Measurements from ENCODE around the gene SETD7.

DNA sequence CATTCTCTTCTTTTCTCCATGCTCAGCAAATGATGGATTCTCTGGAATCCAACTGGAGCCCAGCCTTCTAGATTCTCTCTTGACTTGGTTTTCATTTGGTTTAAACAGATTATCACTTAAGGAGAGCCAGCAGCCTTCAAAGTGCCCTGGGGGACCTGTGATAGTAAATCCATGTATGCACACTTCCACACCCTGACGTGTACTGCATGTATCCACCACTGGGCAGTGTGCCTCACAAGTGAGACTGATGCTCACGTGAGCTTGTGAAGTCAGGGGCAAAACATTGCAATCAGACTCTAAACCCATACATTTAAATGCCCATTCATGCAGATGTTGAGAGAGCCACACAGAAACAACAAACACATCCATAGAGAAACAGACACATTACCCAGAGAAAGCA, 28.0 kb upstream of the SETD7 start:
- no peak for TF ChIP-seq EZH2phosphoT487 (IDR thresholded peaks at IDR 0.05; ENCODE audit: unreplicated experiment)
- TF ChIP-seq CREB1 (CRISPR knock-in tag; IDR thresholded peaks at IDR 0.05; ENCODE audit: low read depth), result no peak
- no peak for TF ChIP-seq POLR2AphosphoS5 (IDR thresholded peaks at IDR 0.05; ENCODE audit: low read depth)
- TF ChIP-seq, protein P1, sequence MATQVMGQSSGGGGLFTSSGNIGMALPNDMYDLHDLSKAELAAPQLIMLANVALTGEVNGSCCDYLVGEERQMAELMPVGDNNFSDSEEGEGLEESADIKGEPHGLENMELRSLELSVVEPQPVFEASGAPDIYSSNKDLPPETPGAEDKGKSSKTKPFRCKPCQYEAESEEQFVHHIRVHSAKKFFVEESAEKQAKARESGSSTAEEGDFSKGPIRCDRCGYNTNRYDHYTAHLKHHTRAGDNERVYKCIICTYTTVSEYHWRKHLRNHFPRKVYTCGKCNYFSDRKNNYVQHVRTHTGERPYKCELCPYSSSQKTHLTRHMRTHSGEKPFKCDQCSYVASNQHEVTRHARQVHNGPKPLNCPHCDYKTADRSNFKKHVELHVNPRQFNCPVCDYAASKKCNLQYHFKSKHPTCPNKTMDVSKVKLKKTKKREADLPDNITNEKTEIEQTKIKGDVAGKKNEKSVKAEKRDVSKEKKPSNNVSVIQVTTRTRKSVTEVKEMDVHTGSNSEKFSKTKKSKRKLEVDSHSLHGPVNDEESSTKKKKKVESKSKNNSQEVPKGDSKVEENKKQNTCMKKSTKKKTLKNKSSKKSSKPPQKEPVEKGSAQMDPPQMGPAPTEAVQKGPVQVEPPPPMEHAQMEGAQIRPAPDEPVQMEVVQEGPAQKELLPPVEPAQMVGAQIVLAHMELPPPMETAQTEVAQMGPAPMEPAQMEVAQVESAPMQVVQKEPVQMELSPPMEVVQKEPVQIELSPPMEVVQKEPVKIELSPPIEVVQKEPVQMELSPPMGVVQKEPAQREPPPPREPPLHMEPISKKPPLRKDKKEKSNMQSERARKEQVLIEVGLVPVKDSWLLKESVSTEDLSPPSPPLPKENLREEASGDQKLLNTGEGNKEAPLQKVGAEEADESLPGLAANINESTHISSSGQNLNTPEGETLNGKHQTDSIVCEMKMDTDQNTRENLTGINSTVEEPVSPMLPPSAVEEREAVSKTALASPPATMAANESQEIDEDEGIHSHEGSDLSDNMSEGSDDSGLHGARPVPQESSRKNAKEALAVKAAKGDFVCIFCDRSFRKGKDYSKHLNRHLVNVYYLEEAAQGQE (IDR thresholded peaks at IDR 0.05; ENCODE audit: unreplicated experiment), result no peak
- TF ChIP-seq, protein P2, sequence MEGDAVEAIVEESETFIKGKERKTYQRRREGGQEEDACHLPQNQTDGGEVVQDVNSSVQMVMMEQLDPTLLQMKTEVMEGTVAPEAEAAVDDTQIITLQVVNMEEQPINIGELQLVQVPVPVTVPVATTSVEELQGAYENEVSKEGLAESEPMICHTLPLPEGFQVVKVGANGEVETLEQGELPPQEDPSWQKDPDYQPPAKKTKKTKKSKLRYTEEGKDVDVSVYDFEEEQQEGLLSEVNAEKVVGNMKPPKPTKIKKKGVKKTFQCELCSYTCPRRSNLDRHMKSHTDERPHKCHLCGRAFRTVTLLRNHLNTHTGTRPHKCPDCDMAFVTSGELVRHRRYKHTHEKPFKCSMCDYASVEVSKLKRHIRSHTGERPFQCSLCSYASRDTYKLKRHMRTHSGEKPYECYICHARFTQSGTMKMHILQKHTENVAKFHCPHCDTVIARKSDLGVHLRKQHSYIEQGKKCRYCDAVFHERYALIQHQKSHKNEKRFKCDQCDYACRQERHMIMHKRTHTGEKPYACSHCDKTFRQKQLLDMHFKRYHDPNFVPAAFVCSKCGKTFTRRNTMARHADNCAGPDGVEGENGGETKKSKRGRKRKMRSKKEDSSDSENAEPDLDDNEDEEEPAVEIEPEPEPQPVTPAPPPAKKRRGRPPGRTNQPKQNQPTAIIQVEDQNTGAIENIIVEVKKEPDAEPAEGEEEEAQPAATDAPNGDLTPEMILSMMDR (conservative IDR thresholded peaks at IDR 0.05; ENCODE audit: low read depth in 2 of 2), result no peak
- TF ChIP-seq EZH2 (IDR thresholded peaks at IDR 0.05; ENCODE audit: low read depth, unreplicated experiment), result no peak
- no peak for TF ChIP-seq JUNB (IDR thresholded peaks at IDR 0.05; ENCODE audit: unreplicated experiment)
- no peak for TF ChIP-seq ZNF331 (CRISPR knock-in tag; IDR thresholded peaks at IDR 0.05; ENCODE audit: low read depth)
- TF ChIP-seq STAT1 (IDR thresholded peaks at IDR 0.05; ENCODE audit: unreplicated experiment), result no peak
- no peak for TF ChIP-seq NANOG (IDR thresholded peaks at IDR 0.05; ENCODE audit: borderline replicate concordance)
